NOMO-1 treated with dmso at 0.1 percent for 144 hours (cell line): ENCODE measurements around the gene ZBTB16.

ENCODE experiments used
- DNase-seq: peaks from one replicate; lab custom pipeline; 2025; ENCODE audit not compliant: unreplicated experiment; lab: John Stamatoyannopoulos, UW

Gene ZBTB16

DNA sequence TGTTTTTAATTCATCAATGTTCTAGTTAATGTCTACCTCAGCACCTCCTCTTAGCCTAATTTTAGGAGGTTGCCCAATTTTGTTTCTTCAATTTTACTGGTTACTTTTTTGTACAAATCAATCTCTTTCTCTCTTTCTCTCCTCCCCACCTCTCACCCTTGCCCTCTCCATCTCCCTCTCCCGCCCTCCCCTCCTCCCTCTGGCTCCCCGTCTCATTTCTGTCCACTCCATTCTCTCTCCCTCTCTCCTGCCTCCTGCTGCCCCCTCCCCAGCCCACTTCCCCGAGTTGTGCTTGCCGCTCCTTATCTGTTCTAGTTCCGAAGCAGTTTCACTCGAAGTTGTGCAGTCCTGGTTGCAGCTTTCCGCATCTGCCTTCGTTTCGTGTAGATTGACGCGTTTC is 195.8 kb downstream of the ZBTB16 start:
- no peak for DNase-seq

GRCh38 chr11:114256176-114256966 is 196.9 kb downstream of the ZBTB16 start:
- no peak for DNase-seq

DNA sequence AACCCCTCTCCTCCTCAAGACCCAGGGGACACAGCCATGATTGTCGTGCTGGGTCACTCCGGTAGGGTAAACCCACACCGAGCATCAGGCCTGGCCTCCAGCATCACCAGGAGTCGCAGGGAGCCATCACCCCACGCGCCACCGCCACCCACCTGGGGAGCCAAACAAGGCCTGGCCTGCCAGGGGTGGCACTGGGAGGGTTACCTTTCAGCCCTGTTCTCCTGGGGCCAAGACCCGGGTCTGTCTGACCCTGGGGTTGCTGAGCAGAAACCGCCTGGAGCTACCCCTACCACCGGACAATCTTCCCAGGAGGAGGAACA is 197.4 kb downstream of the ZBTB16 start:
- DNase-seq, result no peak

DNA sequence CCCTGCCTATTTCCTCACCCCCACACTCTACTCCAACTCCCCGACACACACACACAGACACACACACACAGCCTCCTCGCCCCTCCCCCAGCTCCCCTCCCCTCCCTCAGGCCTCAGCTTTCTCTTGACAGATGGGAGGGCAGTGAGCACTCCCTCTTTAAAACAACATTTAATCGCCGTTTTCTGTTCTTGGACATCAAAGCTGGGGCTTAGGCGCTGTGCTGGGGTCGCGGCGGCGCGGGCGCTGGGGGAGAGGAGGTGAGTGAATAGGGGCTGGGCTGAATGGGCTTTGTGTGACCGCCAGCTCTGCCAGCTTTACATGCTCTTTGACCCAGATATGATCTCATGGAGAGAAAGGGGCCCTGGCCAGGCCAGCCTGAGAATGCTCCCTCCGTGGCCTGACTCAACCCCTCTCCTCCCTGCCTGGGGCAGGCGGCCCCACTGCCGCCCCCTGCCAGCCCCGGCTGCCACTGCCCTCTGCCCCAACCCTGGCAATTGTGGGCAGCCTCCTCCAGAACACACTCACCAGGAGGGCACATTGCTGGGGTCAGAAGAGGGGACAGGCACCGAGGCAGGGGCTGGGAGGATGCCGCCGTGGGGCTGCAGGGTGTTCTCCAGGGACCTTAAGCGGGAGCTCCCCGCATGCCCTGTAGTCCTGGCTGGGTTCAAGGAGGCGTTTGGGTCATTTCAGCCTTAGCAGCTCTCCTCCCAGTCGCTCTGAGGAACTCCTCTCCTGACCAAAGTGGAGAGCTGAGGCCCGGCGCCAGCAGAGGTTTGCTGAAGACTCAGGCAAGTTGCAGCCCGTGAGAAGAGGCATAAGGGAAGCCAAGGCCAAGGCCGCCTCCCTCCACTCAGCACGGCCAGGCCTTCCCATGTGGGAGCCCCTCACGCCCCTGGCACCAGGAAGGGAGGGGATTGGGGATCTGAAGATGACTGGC is 198.4 kb downstream of the ZBTB16 start:
- DNase-seq, result no peak

- peak; percentile 35 for DNase-seq
Observed at GRCh38 chr11:114258696-114259095, 199.2 kb downstream of the ZBTB16 start.

- DNase-seq, result no peak
Observed at GRCh38 chr11:114259124-114259526, 199.6 kb downstream of the ZBTB16 start.

GRCh38 chr11:114259551-114259983 is 200.1 kb downstream of the ZBTB16 start:
- no peak for DNase-seq

DNA sequence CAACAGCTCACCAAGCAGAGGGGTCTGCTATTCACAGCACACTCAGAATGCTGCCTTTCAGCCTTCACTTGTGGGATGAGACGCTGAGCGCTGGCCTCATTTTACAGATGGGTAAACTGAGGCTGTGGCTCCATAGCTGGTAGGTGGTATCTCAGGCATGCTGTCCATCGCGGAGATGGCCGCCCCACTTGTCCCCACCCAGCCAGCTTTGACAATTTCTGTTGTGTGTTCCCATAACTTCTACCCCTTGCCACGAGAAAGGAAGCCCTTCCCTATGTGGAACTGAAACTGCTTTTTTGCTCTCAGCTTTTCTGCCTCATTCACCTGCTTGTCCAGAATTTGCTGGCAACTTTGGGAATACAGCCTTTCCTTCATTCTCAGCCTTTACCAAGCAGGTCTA is 200.6 kb downstream of the ZBTB16 start:
- no peak for DNase-seq

GRCh38 chr11:114260483-114260882 is 201.0 kb downstream of the ZBTB16 start:
- DNase-seq, result no peak

DNA sequence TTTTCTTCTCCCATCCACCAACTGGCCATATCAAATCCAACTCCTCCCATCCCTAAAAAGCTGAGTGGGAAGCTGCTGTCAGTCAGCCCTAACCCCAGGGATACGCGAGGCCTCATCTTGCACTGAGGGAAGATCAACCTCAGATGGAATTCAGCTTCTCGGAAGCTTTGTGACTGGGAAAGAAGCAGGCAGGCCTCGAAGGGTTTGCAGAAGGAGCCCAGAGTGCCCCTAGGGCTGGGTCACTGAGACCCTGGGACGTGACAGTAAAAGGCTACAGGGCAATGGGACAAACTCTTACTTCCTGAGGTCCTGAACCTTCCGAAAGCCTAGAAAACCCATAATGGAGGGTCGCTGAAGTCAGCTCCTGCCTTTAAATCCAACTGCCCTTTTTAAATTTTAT is 202.3 kb downstream of the ZBTB16 start:
- no peak for DNase-seq

GRCh38 chr11:114262681-114263512 is 203.4 kb downstream of the ZBTB16 start:
- DNase-seq, result no peak

DNA sequence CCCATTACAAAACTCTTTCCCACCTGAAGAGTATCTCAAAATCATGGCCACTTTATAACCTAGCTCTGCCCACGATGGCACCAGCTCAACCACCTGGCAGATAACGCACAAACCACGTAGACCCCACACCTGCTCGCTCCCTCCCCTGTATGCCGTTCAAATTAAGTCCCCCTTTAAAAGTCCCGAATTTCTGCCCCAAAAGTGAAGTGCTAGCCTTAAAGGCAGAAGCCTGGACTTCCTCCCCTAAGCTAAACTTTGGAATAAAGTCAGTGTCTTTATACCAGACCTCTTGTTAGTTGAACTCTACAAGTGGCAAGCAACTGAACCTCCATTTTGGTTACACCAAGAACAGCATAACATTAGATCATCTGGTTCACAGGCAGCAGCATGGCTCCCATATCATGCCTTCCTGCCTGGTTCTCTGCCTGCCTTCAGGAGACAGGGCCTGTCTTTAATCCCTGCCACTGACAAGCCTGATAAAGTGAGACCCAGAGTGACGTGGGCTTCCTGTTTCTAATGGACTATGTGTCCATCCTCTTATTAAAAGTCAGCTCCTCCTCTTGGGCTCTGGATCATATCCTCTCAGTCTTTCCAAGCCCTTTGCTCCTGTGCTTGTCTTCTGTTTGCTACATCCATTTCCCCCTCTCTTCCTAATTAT is 204.1 kb downstream of the ZBTB16 start:
- no peak for DNase-seq

GRCh38 chr11:114264381-114264780 is 204.9 kb downstream of the ZBTB16 start:
- no peak for DNase-seq

- no peak for DNase-seq
Observed at GRCh38 chr11:114265122-114265878, 205.8 kb downstream of the ZBTB16 start.

- DNase-seq, result no peak
Observed at GRCh38 chr11:114269498-114269897, 210.0 kb downstream of the ZBTB16 start.

DNA sequence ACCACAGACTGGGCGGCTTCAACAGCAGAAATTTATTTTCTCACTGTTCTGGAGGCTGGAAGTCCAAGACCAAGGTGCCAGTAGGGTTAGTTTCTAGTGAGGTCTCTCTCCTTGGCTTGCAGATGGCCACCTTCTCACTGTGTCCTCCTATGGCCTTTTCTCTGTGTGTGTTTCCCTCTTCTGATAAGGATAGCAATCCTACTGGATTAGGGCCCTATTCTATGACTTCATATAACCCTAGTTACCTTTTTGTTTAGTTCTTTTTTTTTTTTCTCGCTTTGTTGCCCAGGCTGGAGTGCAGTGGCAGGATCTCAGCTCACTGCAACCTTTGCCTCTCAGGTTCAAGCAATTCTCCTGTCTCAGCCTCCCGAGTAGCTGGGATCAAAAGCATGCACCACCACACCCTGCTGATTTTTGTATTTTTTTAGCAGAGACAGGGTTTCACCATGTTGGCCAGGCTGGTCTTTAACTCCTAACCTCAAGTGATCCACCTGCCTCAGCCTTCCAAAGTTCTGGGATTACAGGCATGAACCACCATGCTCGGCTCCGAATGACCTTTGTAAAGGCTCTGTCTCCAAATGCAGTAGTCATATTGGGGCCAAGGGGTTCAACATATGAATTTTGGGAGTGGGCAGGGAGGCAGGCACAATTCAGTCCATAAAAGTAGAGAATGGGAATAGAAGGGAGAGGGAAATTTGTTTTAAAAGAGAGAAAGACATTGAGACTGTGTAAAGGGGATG is 211.2 kb downstream of the ZBTB16 start:
- no peak for DNase-seq

- DNase-seq, result no peak
Observed at GRCh38 chr11:114271316-114271715, 211.8 kb downstream of the ZBTB16 start.

DNA sequence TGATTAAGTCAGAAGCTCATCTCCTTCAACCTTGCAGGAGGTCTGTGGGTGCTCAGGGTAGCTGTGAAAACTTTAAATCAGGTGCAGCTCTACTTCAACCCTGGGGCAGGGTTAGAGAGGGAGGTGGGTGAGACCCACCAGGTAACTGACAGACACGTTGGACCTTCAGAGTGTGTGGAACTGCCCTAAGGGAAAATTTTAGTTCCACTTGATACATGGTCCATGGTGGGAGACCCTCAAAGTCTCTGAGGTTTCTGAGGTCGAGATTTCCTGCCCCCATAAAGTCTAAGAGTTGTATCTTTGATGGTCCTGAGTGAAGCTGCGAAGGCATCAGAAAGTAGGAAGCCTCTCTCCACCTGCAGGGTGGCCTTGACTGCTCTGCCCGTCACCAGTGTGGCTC is 212.8 kb downstream of the ZBTB16 start:
- no peak for DNase-seq

- DNase-seq, result no peak
Observed at GRCh38 chr11:114273071-114273470, 213.6 kb downstream of the ZBTB16 start.
